ENCODE results near the gene SLC5A2.
"Not testable (repeated sequence)": the region's sequence is repeated elsewhere in the genome, so short reads cannot be mapped to it uniquely, and the experiment has no call there.

The SLC5A2 gene

DNA sequence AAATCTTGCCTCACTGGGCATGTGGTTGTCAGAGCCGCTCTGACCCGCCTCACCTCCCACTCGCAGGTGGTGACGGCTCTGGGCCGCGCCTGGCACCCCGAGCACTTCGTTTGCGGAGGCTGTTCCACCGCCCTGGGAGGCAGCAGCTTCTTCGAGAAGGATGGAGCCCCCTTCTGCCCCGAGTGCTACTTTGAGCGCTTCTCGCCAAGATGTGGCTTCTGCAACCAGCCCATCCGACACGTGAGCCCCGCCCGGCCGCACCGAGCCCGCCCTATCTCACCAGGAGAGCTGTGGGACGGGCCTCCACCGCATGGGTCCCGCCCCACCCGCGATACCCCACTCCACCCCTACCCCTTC, 7.0 kb upstream of the SLC5A2 start:
- no peak for DNase-seq (ENCODE audit: low spot score)

DNA sequence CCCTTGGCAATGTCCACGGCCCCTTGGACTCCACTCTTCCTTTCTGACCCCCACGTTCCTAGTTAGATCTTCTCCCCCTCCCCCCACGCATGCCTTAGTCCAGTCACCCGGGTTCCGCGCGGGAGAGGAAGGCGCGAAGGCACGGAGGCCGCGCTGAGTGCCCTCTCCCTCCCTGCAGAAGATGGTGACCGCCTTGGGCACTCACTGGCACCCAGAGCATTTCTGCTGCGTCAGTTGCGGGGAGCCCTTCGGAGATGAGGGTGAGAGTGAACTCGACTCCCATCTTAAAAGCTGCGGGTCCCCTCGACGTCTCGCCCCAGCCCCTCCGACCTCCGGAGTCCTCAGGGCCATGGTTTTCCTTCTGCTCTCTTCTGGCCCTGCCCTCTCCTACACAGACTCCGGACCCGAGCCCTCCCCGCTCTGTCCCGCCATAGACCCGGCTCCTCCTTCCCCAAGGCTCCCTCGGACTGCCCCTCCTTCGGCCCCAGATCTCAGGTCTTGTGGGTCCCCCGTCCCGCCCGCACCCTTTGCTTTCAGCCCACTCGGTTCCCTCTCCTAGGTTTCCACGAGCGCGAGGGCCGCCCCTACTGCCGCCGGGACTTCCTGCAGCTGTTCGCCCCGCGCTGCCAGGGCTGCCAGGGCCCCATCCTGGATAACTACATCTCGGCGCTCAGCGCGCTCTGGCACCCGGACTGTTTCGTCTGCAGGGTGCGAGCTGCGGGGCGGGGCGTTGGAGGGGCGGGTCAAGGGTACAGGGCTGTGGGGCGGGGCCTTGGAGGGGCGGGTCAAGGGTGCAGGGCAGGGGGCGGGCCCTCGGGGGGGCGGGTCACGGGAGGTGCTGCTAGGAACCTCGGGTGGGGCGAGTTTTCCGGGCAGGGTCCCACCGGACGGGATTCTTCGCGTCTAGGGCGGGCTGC, 6.4 kb upstream of the SLC5A2 start:
- peak; percentile 88 for DNase-seq (ENCODE audit: low spot score)

DNA sequence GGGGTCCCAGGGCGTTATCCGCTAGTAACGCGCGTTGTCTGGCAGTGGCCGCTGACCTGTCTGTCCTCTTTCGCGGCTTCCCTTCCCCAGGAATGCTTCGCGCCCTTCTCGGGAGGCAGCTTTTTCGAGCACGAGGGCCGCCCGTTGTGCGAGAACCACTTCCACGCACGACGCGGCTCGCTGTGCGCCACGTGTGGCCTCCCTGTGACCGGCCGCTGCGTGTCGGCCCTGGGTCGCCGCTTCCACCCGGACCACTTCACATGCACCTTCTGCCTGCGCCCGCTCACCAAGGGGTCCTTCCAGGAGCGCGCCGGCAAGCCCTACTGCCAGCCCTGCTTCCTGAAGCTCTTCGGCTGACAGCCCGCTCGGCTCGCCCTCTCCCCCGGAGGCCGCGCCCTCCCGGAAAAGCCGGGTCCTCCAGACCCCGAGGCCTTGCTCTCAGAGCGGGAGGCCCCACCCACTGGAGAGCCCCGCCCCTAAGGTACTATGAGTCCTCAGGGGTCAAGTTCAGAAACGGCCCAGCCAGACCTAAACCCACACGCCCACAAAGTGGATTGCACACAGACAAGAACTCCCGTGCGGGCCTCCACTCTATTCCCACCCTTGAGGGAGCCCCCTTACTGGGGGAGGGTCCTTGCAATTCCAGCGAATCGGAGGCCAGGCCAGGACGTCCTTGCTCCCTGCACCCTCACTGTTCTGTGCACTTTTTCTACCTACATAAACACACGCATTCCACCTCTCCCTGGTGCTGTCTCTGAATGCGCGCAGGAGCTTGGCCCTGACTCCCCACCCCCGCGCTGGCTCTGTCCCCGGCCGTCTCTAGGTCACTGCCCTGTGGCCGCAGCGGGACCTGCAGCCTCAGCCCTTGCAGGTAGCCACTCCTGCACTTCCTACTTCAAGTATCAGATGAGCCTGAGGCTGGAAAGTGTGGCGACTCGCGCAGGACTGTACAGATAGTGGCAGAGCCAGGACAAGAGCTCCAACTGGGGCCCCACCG, 5.4 kb upstream of the SLC5A2 start:
- peak; percentile 93 for DNase-seq (ENCODE audit: low spot score)

DNA sequence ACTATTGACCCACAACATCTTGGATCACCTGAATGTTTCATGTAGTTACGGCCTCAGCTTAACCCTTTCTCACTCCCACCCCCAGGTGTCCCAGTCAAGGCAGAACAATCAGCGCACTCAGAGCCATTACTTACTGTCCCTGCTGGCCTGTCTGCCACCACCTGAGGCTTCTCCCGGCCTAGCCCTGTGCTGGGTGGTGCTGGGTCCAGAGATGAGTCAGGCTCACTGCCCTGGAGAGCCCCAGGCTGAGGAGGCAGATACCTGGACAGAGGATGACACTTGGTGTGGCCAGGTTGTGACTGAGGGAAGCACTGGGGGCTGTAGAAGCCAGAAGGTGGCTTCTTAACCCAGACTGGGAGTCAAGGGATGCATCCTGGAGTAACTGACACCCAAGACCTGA, 4.0 kb upstream of the SLC5A2 start:
- no peak for DNase-seq (ENCODE audit: low spot score)

DNA sequence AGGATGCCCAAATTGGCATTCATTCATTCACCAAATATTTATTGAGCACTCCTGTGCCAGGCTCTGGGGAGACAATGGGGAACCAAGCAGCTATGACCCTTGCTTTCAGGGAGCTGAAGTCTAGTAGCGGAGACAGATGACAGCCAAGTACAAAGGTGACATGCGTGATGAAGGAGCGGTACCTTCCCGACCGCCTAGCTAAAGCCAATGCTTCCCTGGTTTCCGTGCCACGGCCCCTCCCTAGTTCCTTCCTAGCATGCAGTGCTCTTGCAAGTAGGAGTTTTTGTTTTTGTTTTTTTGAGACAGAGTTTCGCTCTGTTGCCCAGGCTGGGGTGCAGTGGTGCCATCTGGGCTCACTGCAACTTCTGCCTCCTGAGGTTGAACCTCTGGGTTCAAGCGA, 3.2 kb upstream of the SLC5A2 start:
- DNase-seq (ENCODE audit: low spot score) = no peak

DNA sequence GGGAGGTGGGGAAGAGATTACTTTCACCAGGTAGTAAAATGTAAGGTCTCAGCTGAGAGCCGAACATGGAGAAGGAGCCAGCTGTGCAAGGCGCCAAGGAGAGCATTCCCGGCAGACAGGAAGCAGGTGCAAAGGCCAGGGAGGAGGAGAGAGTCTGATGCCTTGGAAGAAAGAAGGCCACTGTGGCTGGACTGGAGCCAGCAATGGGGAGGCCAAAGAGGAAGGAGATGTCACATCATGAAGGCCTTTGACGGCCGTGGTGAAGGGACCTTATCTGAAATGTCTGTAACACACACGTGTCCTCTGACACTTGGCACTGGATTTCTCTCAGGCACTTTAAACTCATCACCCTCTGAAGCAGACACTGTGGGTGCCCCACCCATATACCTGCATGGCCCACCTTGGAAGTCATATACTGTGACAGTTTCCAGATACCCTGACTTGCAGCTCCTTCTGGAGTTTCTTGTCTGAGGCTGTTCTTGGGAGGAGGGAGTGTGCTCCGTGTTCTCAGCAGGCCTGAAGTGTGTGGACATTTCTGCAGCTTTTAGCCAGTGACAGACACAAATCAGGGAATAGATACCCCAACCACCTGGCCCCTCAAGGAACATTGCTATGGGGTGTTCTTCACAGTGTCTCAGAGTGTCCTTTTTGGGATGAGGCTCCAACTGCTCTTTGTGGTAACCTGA, 1.9 kb upstream of the SLC5A2 start:
- DNase-seq (ENCODE audit: low spot score) = no peak

DNA sequence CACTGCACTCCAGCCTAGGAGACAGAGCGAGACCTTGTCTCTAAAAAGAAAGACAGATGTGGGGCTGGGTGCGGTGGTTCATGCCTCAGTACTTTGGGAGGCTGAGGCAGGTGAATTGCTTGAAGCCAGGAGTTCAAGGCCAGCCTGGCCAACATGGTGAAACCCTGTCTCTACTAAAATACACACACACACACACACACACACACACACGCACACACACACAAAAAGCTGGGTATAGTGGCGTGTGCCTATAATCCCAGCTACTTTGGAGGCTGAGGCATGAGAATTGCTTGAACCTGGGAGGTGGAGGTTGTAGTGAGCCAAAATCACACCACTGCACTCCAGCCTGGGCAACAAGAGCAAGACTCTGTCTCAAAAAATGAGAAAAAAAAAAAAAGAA, 1.1 kb downstream of the SLC5A2 start:
- DNase-seq (ENCODE audit: low spot score) = not testable (repeated sequence)

DNA sequence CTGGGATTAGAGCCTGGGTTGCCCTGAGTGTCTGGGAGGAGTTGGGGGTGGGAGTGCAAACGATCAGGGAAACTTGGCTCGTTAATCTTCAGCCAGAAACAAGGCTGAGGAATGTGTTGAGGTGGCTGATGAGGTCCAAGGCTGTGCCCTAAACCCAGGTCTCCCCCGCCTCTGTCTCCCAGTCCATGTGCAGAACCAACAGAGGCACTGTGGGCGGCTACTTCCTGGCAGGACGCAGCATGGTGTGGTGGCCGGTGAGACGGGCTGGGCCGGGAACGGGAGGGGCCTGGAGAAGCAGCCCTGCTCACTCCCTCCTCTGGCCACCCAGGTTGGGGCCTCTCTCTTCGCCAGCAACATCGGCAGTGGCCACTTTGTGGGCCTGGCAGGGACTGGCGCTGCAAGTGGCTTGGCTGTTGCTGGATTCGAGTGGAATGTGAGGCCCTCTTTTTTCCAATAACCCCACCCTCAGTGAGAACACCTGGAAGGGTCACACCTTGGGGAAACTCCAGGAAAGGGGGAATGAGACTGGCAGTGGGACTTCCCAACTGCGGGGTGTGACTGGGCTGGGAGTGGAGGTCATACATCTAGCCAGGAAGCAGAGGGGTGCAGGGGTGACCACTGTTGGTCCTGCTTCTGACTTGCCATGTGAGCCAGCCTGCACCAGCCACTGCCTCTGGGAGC, 1.7 kb downstream of the SLC5A2 start:
- no peak for DNase-seq (ENCODE audit: low spot score)

DNA sequence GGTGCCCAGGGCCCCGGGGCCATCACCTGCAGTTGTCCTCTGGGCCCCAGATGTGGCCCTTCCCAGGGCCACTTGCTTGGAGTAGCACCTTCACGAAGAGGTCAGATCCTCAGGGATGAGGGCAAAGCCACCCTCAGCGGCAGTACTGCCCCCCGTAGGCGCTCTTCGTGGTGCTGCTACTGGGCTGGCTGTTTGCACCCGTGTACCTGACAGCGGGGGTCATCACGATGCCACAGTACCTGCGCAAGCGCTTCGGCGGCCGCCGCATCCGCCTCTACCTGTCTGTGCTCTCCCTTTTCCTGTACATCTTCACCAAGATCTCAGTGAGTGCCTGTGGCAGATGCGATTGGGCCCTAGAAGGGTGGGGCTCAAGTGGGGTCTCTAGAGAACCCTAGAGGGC, 2.6 kb downstream of the SLC5A2 start:
- no peak for DNase-seq (ENCODE audit: low spot score)

DNA sequence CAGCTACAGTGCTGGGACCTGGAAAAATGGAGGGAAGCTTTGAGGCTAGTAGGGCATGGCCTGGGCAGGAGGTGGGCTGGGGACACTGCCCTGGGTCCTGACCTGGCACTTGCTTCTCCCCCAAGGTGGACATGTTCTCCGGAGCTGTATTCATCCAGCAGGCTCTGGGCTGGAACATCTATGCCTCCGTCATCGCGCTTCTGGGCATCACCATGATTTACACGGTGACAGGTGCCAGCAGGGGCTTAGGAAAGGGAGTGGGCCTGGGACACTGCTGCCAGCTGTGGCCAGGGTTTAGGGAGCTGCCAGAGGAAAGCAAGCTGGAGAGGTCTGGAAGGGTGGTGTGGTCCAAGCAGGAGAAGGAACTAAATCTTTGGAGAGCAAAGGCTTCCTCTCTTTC, 3.1 kb downstream of the SLC5A2 start:
- no peak for DNase-seq (ENCODE audit: low spot score)

DNA sequence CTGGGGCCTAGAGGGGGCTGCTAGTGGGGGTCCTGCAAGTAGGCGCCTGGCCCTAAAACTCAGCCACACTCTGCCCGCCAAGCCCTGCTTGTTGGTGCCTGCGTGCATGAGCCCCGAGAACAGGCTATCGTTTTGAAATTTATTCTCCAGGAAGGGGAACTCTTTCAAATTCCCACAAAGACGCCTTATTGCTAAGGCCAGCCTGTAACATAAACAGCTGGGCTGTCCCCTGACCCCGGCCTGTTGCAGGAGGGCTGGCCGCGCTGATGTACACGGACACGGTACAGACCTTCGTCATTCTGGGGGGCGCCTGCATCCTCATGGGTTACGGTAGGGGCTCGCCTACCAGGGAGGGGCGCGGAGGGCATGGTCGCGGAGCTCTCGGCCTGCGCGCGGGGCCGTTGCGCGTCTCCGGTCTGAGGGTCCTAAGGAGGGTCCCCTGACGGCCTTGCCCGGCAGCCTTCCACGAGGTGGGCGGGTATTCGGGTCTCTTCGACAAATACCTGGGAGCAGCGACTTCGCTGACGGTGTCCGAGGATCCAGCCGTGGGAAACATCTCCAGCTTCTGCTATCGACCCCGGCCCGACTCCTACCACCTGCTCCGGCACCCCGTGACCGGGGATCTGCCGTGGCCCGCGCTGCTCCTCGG, 4.3 kb downstream of the SLC5A2 start:
- no peak for DNase-seq (ENCODE audit: low spot score)

DNA sequence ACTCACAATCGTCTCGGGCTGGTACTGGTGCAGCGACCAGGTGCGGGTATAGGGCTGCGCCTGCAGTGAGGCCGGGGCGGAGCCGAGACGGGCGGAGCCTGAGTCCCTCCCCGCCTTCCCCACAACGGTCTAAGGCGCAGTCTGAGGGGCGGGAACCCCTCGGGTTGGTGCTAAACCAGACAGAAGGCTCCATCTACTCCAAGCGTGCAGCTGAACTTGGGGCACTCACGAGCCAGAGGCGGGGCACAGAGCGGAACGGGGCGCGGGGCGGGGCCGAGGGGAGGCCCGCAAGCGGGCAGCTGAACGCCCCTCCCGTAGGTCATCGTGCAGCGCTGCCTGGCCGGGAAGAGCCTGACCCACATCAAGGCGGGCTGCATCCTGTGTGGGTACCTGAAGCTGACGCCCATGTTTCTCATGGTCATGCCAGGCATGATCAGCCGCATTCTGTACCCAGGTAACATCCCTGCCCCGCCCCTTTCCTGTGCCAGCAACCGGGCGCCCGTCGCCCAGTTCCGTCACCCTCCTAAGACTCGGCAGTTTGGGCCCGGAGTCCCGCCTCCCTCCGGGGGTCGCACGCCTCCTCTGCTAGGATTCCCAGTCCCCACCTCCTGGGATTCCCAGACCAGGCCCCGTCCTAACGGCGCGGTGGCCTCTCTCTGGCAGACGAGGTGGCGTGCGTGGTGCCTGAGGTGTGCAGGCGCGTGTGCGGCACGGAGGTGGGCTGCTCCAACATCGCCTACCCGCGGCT, 5.0 kb downstream of the SLC5A2 start:
- DNase-seq (ENCODE audit: low spot score) = peak; percentile 79

DNA sequence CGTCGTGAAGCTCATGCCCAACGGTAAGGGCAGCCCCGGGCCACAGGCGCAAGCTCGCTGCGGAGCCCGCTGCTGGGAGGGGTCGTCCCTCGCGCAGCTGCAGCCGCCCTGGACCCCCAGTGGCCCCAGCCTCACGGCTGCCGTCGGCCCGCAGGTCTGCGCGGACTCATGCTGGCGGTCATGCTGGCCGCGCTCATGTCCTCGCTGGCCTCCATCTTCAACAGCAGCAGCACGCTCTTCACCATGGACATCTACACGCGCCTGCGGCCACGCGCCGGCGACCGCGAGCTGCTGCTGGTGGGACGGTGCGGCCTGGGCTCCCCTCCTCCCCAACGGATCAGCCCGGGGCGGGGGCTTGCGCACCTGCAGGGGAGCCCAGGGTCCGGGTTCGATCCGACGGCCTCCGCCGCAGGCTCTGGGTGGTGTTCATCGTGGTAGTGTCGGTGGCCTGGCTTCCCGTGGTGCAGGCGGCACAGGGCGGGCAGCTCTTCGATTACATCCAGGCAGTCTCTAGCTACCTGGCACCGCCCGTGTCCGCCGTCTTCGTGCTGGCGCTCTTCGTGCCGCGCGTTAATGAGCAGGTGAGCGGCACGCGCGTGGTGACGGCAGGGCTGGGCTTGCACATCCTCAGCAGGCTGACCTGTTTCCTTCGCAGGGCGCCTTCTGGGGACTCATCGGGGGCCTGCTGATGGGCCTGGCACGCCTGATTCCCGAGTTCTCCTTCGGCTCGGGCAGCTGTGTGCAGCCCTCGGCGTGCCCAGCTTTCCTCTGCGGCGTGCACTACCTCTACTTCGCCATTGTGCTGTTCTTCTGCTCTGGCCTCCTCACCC, 5.8 kb downstream of the SLC5A2 start:
- no peak for DNase-seq (ENCODE audit: low spot score)

DNA sequence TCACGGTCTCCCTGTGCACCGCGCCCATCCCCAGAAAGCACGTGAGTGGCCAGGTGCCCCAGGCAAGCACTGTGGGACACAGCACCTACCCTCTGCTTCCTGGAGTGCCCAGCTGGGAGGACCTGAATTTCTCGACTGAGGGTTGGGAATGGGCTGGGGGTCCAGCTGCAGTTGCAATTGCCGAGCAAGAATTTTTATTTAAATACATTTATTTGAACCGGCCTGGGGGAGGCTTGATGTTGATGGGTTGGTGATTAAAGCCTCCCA, 6.3 kb downstream of the SLC5A2 start:
- DNase-seq (ENCODE audit: low spot score) = no peak

DNA sequence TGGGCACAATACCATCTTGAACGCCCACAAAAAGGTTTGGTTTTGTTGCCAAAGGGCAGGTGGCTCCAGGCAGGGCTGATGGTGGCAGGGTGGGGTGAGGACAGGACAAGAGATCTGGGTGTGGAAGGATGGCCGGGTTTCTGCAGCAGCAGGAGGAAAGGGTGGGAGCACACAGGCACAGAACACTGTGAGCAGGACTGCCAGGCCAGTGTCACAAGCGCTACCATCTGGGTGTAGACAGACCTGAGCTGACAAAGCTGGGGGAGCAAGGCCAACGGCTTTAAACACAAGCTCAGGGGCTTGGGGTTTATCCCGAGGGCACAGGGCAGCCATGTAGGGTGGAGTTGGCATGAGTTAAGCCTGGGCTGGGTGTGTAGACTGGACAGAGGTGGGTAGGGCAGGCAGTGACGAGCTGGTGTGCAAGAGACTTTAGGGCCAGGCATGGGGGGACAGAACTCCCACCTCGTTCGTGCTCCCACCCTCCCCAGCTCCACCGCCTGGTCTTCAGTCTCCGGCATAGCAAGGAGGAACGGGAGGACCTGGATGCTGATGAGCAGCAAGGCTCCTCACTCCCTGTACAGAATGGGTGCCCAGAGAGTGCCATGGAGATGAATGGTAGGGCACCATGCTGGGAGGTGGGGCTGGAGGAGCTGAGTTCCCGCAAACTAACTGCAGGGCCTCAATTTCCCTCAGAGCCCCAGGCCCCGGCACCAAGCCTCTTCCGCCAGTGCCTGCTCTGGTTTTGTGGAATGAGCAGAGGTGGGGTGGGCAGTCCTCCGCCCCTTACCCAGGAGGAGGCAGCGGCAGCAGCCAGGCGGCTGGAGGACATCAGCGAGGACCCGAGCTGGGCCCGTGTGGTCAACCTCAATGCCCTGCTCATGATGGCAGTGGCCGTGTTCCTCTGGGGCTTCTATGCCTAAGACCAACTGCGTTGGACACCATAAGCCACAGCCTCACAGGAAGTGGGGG, 7.0 kb downstream of the SLC5A2 start:
- no peak for DNase-seq (ENCODE audit: low spot score)

DNA sequence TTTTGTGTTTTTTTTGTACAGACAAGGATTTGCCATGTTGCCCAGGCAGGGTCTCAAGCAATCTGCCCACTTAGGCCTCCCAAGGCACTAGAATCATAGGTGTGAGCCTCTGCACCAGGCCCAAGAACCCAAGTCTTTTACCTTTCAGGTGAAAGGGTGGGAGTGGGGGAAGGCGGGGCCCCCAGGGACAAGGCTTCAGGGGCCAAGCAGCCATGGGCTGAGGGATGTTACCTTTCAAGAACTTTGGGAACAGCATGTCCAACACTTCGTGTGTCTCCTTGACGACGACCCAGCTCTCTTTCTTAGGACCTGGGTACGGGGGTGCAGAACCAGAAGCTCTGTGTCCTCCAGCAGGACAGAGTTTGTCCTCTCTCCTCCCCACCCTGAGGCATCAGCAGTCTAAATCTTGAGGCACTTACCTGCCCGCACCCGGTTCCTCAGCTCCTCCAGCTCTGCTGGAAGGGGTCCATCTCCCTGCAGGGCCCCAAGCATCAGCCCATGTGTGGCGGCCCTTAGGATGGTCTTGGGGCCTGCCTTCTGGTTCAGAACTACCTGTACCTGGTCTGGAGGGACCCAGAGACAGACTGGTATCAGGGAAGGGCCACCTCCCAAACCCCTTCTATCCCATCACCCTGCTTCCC, 9.0 kb downstream of the SLC5A2 start:
- DNase-seq (ENCODE audit: low spot score) = no peak

DNA sequence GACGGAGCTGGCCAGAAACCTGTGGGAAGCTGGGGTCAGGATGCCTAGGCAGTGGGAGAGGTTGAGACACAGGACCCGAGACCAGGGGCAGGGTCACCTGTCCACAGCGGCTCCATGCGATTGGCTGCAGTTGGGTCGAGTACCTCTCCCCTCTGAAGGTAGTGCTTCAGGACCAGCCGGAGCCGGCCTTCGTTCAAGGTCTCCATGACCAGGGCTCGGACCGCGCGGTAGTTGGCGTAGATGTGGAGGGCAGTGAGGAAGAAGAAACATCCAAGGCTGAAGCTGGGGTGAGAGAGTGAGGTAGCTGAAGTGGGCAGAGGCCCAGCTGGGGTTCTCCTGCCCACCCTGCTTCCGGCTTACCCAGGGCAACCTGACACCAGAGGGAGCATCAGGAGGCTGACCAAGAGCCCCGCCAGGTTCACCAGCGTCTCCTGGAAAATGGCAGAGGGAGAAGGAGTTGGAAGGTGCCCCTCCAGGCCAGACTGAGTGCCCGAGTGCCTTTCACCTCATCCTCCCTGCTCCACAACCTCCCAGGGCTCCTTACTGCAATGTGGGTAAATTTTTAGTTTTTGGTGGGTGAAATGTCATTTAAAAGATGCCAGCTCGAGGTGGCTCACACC, 10.7 kb downstream of the SLC5A2 start:
- no peak for DNase-seq (ENCODE audit: low spot score)

DNA sequence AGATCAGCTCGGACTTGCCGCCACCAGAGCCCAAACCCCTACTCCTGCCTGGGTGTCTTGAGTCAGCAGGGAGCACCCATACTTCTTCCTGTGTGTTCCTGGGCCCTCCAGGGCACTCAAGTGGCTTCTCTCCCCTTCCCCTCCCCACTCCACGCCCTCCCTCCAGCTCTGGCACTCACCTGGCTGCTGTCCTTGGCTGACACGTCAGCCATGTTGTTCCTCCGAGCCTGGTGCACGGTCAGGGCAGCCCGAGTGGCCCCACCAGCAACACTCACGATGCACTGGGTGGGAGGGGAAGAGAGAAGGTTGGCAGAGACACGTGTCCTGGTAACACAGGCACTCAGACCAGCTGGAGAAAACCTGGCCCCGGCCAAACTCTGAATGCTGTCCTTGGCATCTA, 13.7 kb downstream of the SLC5A2 start:
- no peak for DNase-seq (ENCODE audit: low spot score)
